Middle frontal gyrus (tissue), 1 donor: ENCODE results near the gene INHA.

Source experiments
- DNase-seq: peaks from one replicate; pipeline ENCODE4 v3.0.0-alpha.2; 2015; ENCODE audit warnings: low spot score; ENCODE audit errors: extremely low spot score

Gene INHA

GRCh38 chr2:219611306-219611705, 39.2 kb downstream of the INHA start:
- no peak for DNase-seq

- DNase-seq = no peak
Observed at GRCh38 chr2:219611866-219612576, 39.9 kb downstream of the INHA start.

GRCh38 chr2:219612577-219613286, 40.6 kb downstream of the INHA start:
- DNase-seq = no peak

- no peak for DNase-seq
Observed at GRCh38 chr2:219613461-219614070, 41.5 kb downstream of the INHA start.

GRCh38 chr2:219614076-219614860, 42.2 kb downstream of the INHA start:
- no peak for DNase-seq

GRCh38 chr2:219615036-219615435, 42.9 kb downstream of the INHA start:
- DNase-seq = no peak

- no peak for DNase-seq
Observed at GRCh38 chr2:219615894-219616293, 43.8 kb downstream of the INHA start.

- DNase-seq = no peak
Observed at GRCh38 chr2:219616550-219616949, 44.4 kb downstream of the INHA start.

- DNase-seq = no peak
Observed at GRCh38 chr2:219618733-219619122, 46.6 kb downstream of the INHA start.

GRCh38 chr2:219619235-219619634, 47.1 kb downstream of the INHA start:
- no peak for DNase-seq

GRCh38 chr2:219620546-219620945, 48.4 kb downstream of the INHA start:
- no peak for DNase-seq

- DNase-seq = no peak
Observed at GRCh38 chr2:219621935-219622334, 49.8 kb downstream of the INHA start.

- no peak for DNase-seq
Observed at GRCh38 chr2:219622472-219622871, 50.4 kb downstream of the INHA start.

- DNase-seq = no peak
Observed at GRCh38 chr2:219624565-219624964, 52.5 kb downstream of the INHA start.

- no peak for DNase-seq
Observed at GRCh38 chr2:219625179-219625578, 53.1 kb downstream of the INHA start.
